ENCODE data around the gene TCEAL8. TPM values are rescaled to one million over a fixed set of nuclear protein-coding genes. Genes with fewer than 3 reads are reported as not detected.

Gene TCEAL8
- total RNA-seq, 4 donors from 2014 or later = 9.2 to 10.6 (median 10.2) TPM

DNA sequence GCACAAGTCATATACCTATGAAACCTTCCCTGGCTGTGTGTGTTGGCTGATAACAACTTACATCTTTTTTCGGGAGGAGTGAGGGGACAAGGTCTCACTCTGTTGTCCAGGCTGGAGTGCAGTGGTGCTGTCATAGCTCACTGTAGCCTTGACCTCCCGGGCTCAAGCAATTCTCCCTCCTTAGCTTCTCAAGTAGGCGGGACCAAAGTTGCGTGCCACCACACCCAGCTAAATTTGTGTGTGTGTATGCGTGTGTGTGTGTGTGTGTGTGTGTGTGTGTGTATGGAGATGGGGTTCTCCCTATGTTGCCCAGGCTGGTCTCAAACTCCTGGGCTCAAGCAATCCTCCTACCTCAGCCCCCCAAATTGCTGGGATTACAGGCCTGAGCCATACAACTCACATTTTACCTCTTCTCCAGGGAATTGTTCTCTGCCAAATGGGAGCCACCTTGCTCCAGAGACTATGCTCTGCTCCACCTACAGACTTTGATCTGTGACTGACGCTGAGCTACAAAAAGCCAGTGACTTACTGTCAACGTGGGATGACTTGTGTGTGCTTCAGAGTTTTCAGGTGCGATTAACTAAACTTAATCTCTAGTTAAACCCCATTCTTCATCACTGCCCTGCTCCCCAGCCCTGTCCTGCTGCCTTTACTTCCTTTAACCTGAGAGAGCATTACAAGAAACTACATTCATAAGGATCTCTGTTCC, 42.1 kb downstream of the TCEAL8 start:
- DNase-seq = no peak
- no peaks in the 10 kb centered on the region for H3K4me1 ChIP-seq
- H3K36me3 ChIP-seq = no peaks in the 10 kb centered on the region
- ATAC-seq = no peak
- no peak overlapping the region for H3K4me3 ChIP-seq
- in situ Hi-C loops (cut with MboI; ENCODE audit: low sequenced_read_pairs in 4 of 4) = loop anchor here in 1 of 4 donors (25.0 kb wide), 1 partner anchor 249 kb away; no protein-coding TSS in a partner anchor
- no peak for TF ChIP-seq POLR2A (IDR thresholded peaks at IDR 0.05)
- TF ChIP-seq, protein P1, sequence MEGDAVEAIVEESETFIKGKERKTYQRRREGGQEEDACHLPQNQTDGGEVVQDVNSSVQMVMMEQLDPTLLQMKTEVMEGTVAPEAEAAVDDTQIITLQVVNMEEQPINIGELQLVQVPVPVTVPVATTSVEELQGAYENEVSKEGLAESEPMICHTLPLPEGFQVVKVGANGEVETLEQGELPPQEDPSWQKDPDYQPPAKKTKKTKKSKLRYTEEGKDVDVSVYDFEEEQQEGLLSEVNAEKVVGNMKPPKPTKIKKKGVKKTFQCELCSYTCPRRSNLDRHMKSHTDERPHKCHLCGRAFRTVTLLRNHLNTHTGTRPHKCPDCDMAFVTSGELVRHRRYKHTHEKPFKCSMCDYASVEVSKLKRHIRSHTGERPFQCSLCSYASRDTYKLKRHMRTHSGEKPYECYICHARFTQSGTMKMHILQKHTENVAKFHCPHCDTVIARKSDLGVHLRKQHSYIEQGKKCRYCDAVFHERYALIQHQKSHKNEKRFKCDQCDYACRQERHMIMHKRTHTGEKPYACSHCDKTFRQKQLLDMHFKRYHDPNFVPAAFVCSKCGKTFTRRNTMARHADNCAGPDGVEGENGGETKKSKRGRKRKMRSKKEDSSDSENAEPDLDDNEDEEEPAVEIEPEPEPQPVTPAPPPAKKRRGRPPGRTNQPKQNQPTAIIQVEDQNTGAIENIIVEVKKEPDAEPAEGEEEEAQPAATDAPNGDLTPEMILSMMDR (IDR thresholded peaks at IDR 0.05 in 4 of 5, conservative IDR thresholded peaks at IDR 0.05 in 1 of 5) = no peak
- intact Hi-C loops (cut with DNase I; ENCODE audit: low total_unique reads) = no loop called here
- peaks cover 0 to 21% (median 0%) of the 10 kb centered on the region in 3 donors for H3K27me3 ChIP-seq
- no peak overlapping the region for H3K27ac ChIP-seq
- no peaks in the 10 kb centered on the region for H3K9me3 ChIP-seq

DNA sequence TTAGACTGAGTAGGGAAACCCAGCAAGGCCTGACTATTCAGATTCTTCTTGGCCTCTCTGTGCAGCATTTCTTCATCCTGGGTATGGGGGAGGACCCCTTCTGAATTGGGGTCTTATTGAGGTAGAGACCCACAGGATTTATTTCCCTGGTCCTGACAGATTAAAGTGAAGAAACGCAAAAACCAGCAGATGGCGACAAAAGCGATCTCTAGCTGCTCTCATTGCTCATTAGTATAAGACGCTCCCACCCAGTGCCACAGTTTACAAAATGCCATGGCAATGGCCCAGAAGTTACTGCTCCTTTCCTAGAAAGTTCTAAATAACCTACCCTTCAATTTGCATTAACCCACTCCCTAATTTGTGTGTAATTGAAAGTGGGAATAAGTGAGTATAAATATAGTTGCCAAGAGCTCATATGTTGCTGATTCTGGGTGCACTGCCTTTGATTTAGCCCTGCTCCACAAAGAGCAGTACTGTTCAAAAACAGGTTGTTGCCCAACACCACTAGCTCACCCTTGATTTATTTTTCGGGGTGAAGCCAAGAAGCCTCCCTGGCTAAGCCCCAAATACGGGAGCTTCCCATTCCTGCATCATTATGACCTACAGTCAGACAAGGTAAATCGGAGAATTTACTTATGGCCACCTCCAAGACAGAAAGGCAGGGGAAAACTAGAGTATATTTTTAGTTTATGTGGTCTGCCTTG, 43.8 kb downstream of the TCEAL8 start:
- in situ Hi-C loops (cut with MboI; ENCODE audit: low sequenced_read_pairs in 4 of 4) (loop anchor here in 1 of 4 donors (25.0 kb wide), 1 partner anchor 251 kb away; no protein-coding TSS in a partner anchor), intact Hi-C loops (cut with DNase I; ENCODE audit: low total_unique reads) (loop anchor here (2.0 kb wide), 1 partner anchor 254 kb away; no protein-coding TSS in a partner anchor)
- Histone ChIP-seq H3K4me3 (no peak overlapping the region), H3K27me3 (peaks cover 0 to 21% (median 0%) of the 10 kb centered on the region in 3 donors), H3K4me1 (no peaks in the 10 kb centered on the region), H3K36me3 (no peaks in the 10 kb centered on the region), H3K9me3 (no peaks in the 10 kb centered on the region), H3K27ac (no peak overlapping the region)
- ATAC-seq = no peak
- TF ChIP-seq, protein P1 (IDR thresholded peaks at IDR 0.05 in 4 of 5, conservative IDR thresholded peaks at IDR 0.05 in 1 of 5) = peak in 3 of 5 experiments; percentile 14 to 28 (median 28)
- TF ChIP-seq POLR2A (IDR thresholded peaks at IDR 0.05) = no peak
- DNase-seq = no peak

DNA sequence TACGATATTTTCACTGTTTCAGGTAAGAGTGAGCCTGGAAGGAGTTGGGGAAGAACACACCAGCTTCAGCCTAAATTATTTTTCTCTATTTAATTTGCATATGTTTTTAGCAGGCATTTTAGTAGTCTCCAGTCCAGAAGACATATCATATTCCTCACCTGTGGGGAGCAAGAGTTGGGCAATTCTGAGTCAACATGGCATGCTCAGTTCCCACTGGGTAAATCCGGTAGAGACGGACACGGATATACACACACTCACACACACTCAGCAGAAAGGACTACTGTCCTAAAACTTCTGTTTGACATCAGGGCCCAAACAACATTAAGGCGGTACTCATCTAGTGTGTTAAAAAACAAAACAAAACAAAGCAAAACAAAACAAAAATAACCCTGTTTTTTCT, 44.9 kb downstream of the TCEAL8 start:
- in situ Hi-C loops (cut with MboI; ENCODE audit: low sequenced_read_pairs in 4 of 4) (loop anchor here in 1 of 4 donors (25.0 kb wide), 1 partner anchor 252 kb away; no protein-coding TSS in a partner anchor), intact Hi-C loops (cut with DNase I; ENCODE audit: low total_unique reads) (loop anchor here (2.0 kb wide), 1 partner anchor 255 kb away; no protein-coding TSS in a partner anchor)
- Histone ChIP-seq H3K4me3 (no peak overlapping the region), H3K4me1 (no peaks in the 10 kb centered on the region), H3K27ac (no peak overlapping the region), H3K27me3 (peaks cover 0 to 12% (median 0%) of the 10 kb centered on the region in 3 donors), H3K9me3 (no peaks in the 10 kb centered on the region), H3K36me3 (no peaks in the 10 kb centered on the region)
- DNase-seq (no peak), ATAC-seq (no peak)
- TF ChIP-seq POLR2A (IDR thresholded peaks at IDR 0.05) = no peak
- TF ChIP-seq, protein P1 (IDR thresholded peaks at IDR 0.05 in 4 of 5, conservative IDR thresholded peaks at IDR 0.05 in 1 of 5) = no peak

Other genes with a start within 250 kb of the TCEAL8 start
- not detected for gene BEX1, start 191.0 kb downstream of the TCEAL8 start, total RNA-seq
- gene NXF3, start 162.0 kb downstream of the TCEAL8 start, total RNA-seq = 1 to 10 TPM in 1 of 4 donors, not detected in 3; 1.2 TPM
- 1 to 10 TPM in 3 of 4 donors, under 1 TPM in 1; 0.36 to 6.6 (median 5.0) TPM for gene BEX4, start 40.0 kb downstream of the TCEAL8 start, total RNA-seq
- gene TCEAL5, start 21.6 kb upstream of the TCEAL8 start, total RNA-seq = not detected
- 1 to 10 TPM in 2 of 4 donors, under 1 TPM in 2; 0.42 to 1.5 (median 0.90) TPM for gene BEX2, start 55.8 kb upstream of the TCEAL8 start, total RNA-seq
- 1 to 10 TPM in 3 of 4 donors, not detected in 1; 1.1 to 1.9 (median 1.7) TPM for gene TCEAL7, start 75.1 kb upstream of the TCEAL8 start, total RNA-seq
- 10 to 100 TPM in 1 of 4 donors, 1 to 10 TPM in 3; 2.0 to 10.4 (median 6.5) TPM for gene TCEAL9, start 101.4 kb upstream of the TCEAL8 start, total RNA-seq
- 10 to 100 TPM in 2 of 4 donors, 1 to 10 TPM in 2; 8.2 to 12.5 (median 10.5) TPM for gene BEX3, start 121.4 kb upstream of the TCEAL8 start, total RNA-seq

Measured in gastrocnemius medialis (tissue), 4 donors.